Measurements from ENCODE around the gene DRC7.
"Not testable (repeated sequence)": the region's sequence is repeated elsewhere in the genome, so short reads cannot be mapped to it uniquely, and the experiment has no call there.

DRC7 gene

DNA sequence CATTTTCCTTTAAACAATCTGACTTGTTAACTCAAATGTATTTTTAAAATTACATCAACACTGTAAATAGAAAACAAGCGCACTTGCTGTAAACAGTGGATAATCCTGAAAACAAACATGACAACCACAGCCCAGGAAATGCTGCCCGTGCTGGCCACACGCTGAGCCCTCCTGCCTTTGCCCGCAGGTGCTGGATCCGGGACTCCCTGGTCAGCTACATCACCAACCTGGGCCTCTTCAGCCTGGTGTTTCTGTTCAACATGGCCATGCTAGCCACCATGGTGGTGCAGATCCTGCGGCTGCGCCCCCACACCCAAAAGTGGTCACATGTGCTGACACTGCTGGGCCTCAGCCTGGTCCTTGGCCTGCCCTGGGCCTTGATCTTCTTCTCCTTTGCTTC, 33.1 kb upstream of the DRC7 start:
- no peak for DNase-seq

DNA sequence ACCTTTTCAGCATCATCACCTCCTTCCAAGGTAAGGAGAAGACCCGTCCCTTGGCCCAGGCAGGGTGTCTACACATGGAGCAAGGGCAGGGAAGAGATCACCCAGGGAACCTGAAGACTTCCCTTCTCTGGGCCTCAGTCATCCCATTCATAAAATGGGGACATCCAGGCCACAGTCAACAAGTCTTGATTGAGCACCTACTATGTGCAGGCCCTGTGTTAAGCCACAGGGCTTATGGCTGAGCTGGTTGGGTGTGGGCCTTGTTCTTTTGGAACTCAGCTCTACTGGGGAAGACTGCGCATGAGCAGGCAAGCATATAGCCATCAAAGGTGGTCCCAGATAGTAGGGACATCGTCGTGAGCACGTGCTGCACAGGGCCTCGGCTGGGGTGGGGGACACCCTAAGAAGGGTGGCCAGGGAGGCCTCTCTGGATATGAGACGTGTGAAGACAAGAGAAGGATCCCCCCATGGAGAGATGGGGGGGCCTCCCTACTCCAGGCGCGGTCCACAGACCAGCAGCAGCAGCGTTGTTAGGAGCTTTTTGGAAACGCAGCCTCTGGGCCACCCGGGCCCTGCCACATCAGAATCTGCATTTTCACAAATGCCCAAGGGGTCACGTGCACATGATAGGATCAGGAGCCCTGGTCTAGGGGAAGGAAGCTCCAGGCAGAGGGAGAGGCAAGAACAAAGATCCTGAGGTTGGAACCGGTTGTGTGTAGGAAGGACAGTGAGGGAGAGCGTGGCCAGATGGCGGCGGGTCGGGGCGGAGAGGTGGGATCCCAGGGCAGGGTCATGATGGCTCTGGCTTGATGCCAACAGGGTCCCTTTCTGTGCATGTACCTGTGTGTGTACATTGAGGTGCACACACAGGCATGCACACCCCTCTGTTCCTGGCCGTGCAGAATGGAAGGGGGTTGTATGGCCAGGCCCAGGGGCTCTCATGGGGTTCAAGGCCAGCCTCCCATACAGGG, 32.4 kb upstream of the DRC7 start:
- no peak for DNase-seq

GRCh38 chr16:57663436-57663835, 31.2 kb upstream of the DRC7 start:
- no peak for DNase-seq

DNA sequence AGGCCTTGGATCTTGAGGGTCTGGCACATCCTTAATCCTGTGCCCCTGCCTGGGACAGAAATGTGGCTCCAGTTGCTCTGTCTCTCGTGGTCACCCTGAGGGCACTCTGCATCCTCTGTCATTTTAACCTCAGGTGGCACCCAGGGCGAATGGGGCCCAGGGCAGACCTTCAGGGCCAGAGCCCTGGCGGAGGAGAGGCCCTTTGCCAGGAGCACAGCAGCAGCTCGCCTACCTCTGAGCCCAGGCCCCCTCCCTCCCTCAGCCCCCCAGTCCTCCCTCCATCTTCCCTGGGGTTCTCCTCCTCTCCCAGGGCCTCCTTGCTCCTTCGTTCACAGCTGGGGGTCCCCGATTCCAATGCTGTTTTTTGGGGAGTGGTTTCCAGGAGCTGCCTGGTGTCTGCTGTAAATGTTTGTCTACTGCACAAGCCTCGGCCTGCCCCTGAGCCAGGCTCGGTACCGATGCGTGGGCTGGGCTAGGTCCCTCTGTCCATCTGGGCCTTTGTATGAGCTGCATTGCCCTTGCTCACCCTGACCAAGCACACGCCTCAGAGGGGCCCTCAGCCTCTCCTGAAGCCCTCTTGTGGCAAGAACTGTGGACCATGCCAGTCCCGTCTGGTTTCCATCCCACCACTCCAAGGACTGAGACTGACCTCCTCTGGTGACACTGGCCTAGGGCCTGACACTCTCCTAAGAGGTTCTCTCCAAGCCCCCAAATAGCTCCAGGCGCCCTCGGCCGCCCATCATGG, 30.5 kb upstream of the DRC7 start:
- DNase-seq: no peak

GRCh38 chr16:57664662-57665025, 30.0 kb upstream of the DRC7 start:
- no peak for DNase-seq

DNA sequence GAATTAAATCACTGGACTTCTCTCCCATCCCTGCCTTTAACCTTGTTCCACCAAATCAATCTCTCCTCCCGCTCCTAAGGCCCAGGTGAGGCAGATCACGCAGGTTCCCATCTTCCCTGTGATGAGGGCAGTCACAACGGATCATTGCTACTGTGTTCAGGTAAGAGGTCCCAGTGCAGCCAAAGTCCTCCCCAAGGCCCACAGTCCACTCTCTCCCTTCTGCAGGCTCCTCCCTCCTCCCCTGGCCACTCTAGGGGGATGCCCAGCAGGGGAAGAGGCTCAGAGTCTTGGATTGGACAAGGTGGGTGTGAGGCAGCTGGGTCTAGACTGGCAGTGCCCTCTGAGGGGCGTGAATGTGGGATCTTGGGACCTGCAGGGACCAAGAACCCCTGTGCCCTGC, 29.1 kb upstream of the DRC7 start:
- DNase-seq: no peak

DNA sequence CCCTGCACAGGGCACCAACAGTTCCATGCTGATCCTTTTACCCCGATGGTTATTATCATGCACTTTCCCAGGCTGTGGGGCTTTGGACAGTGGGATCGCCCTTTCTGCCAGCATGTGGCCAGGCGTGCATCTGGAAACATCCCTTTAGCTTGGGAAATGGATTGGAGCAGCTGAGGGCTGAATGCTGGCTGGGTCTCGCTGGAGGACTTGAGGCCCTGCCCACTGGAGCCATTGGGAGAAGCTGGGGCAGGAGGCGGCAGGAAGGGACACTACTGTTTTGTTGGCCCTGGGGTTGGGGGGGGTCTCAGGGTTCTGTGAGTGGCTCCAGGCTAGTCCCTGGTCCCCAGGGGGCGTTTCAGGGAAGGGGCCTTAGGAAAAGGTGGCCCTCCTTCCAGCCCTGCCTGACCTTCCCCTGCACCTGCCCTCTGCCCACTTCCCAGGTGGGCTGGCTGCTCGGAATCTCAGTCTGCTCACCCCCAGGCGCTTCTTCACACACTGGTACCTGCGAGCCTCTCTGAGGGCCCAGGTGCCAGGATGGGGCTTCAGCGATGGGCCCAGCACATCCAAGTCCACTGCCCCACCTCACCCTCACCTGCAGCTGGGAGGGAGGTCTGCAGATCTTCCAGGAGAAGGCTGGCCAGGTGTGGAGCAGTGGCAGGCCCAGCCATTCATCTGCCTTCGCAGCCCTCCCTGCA, 28.1 kb upstream of the DRC7 start:
- no peak for DNase-seq

DNA sequence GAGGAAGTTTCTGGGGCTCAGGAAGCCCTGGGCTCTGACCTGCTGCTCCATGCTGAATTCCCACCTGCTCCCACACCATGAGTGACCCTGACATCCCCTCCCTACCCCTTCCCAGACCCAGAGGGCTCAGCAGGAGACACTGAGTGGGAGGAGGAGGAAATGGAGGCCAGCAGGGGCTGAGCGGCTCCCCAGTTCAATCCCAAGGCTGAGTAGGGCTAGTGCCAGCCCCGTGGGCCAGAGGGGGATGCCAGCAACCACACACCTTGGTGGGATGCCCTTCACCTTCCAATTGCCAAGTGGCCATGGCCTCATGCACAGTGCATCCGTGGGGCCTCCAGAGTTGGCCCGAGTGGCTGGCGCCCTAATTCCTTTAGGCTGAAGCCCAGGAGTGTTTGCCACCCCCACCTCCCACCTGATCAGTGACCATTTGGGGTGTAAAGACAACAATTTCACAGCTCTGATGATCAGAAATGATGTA, 27.5 kb upstream of the DRC7 start:
- no peak for DNase-seq

- DNase-seq: no peak
Observed at GRCh38 chr16:57667526-57668262, 26.9 kb upstream of the DRC7 start.

DNA sequence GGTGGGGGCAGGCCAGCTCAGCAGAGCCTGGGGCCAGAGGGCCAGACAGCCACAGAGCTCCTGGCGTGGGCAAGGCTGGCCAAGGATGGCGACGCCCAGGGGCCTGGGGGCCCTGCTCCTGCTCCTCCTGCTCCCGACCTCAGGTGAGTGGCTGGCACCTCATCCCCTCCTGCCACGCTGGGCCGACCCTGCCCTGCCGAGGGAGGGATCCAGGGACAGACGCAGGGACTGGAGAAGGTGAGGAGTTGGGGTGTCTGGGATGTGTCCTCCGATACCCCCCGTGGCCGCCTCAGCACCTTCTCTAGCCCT, 26.4 kb upstream of the DRC7 start, which contains the start of gene ADGRG3:
Gene ADGRG3 (plus strand): TSS at position 44 of the 309 bp plus-strand sequence. CDS start 42 bp downstream, at position 86.
- DNase-seq: no peak

- DNase-seq: no peak
Observed at GRCh38 chr16:57668630-57669475, 25.8 kb upstream of the DRC7 start.

DNA sequence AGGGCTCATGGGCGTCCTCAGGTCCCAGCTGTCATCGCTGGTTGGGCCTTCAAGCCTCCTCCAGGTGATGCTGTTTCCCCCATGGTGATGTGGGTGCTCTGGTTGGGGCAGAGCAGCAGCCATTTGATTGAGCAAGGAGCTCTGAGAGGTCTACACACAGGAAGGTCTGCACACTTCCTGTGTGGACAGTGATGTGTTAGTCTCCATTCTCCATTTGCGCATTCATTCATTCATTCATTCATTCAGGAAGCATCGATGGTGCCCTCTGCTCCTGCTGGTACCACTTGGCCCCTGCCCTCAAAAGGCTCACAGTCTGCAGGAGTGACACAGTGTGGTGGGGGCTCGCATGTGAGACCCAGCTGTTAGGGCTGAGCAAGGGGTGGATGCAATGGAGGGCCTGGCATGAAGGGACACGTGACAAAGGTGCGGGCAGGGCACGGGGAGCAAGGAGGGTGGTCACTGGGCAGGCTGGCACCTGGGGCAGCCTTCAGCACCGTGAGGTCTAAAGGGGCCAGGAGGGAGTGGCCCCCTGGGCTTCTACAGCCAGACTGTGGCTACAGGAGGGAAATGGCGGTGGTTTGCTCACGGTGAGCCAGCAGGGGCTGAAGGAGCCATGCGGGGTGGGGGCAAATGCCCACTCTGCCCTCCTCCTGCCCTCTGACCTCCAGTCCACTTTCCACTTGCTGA, 25.0 kb upstream of the DRC7 start:
- no peak for DNase-seq

GRCh38 chr16:57670196-57670595, 24.4 kb upstream of the DRC7 start:
- DNase-seq: no peak

DNA sequence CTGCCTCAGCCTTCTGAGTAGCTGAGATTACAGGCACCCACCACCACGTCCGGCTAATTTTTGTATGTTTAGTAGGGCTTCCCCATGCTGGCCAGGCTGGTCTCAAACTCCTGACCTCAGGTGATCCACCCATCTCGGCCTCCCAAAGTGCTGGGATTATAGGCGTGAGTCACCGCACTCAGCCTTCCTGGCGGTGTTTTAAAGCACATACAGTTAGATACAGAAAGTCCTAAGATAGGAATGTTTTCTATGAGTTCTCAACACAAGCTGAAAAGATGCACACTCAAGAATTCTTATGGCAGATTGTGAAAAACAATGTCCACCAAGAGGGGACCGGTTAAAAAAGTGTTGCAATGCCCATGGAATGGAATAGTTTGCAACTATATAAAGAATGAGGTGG, 23.2 kb upstream of the DRC7 start:
- not testable (repeated sequence) for DNase-seq

DNA sequence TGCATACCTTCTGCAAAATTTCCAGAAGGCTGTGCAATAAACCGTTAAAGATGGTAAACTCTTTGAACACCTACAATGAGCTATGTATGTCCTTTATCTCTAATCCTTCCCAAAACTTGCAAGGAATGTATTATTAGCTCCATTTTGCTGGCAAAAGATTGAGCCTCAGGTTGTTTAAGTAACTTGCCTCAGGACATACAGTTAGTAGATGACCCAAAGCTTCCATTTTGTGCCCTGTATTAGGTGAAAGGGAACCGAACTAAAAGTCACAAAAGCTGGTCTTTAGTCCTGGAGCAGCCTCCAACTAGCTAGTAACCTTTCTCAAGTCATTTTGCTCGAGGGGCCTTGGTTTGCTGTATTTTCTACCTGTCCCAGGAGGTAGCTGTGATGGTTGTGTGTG, 22.2 kb upstream of the DRC7 start:
- DNase-seq: no peak

GRCh38 chr16:57672824-57673223, 21.8 kb upstream of the DRC7 start:
- no peak for DNase-seq

DNA sequence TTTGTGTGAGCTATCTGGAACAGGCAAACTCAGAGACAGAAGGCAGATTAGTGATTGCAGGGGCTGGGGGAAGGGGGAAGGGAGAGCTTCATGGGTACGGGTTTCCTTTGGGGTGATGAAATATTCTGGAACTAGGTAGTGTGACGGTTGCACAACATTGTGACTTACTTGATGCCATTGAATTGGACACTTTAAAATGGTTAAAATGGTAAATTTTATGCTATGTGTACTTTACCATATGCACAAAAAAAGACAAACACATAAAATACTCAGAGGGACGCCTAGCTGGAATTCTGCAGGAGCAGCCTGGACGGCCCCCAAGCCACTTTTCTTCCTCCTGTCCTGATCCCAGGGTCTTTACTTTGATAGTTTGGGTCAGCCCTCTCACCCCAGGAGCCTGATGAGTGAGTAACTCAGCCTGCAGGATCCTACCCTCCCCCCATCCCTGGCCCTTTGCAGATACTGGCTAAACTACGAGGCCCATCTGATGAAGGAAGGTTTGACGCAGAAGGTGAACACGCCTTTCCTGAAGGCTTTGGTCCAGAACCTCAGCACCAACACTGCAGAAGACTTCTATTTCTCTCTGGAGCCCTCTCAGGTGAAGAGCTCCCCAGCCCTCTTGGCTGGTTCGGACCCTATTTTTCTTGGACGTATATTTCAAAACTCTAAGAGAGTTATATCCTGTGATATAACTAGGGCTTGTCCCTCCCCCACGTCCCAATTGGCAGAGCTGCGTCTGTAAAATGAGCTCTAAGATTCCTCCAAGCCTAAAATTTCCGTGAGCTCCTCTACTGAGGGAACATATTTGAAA, 18.7 kb upstream of the DRC7 start:
- DNase-seq: no peak

DNA sequence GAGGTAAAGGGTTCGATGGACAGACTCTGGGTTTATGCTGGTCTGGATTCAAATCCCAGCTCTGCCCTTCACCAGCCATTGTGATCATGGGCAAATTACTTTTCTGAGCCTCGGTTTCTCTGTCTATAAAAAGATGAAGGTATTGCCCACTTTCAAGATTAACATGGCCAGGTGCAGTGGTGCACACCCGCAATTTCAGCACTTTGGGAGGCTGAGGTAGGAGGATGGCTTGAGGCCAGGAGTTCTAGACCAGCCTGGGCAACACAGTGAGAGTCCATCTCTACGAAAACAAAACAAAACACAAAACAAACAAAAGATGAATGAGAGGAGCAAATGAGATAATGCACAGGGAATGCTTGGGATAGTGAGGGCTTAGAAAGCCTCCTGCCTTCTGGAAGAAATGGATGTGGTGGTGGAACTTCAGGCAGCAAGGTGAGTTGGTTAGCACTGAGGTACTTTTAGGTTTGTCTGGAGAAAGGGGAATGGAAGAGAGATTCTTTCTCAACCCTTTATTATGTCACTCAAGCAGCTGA, 18.0 kb upstream of the DRC7 start:
- DNase-seq: no peak

- no peak for DNase-seq
Observed at GRCh38 chr16:57677622-57678369, 16.8 kb upstream of the DRC7 start.
